Brain microvascular endothelial cell (primary cell): ENCODE results near the gene TFDP2.
A peak's percentile ranks its signal among the peaks of the same experiment; 100 is the strongest.

Experiments used
- DNase-seq: peaks from one replicate; pipeline ENCODE4 v3.0.0-alpha.2; 2020
- H3K27ac ChIP-seq: fragments of 250-450 bp; sonication (Bioruptor Pico); 2 replicates; pipeline ENCODE4 v1.5.1; 2020; ENCODE audit warnings: mild to moderate bottlenecking, moderate library complexity
- H3K27me3 ChIP-seq: fragments of 250-450 bp; sonication (Bioruptor Pico); replicated peaks from 2 replicates; pipeline ENCODE4 v1.5.1; 2020; ENCODE audit warnings: mild to moderate bottlenecking
- H3K36me3 ChIP-seq: fragments of 250-450 bp; sonication (Bioruptor Pico); replicated peaks from 2 replicates; pipeline ENCODE4 v1.5.1; 2020; ENCODE audit warnings: mild to moderate bottlenecking
- H3K4me3 ChIP-seq: 2 replicates; pipeline ENCODE4 v1.5.1; 2011; ENCODE audit warnings: low read depth, mild to moderate bottlenecking, control low read depth, low read length, moderate library complexity
- CTCF ChIP-seq: IDR thresholded peaks from 2 replicates; pipeline ENCODE4 v1.5.1; 2011; ENCODE audit warnings: low read depth, mild to moderate bottlenecking, moderate library complexity, low read length, control low read depth, inconsistent platforms; ENCODE audit errors: missing control alignments
- in situ Hi-C: cut with HindIII; loops from 2 replicates; pipeline ENCODE4 v1.10.0; 2017; ENCODE audit warnings: low sequenced_read_pairs, low pct_ligation_motif_present

TFDP2 gene

GRCh38 chr3:142022381-142022780 lies 127.0 kb downstream of the TFDP2 start:
- H3K27ac ChIP-seq, result no peak overlapping the region
- in situ Hi-C loops, result no loop called here
- DNase-seq, result peak; percentile 4
- no peaks in the 10 kb centered on the region for H3K27me3 ChIP-seq
- H3K36me3 ChIP-seq, result no peaks in the 10 kb centered on the region
- no peak for TF ChIP-seq CTCF
- H3K4me3 ChIP-seq, result no peak overlapping the region

- no peak for DNase-seq
These were observed 128.2 kb downstream of the TFDP2 start for GRCh38 chr3:142021127-142021526.

GRCh38 chr3:142019794-142020320 lies 129.5 kb downstream of the TFDP2 start:
- no peak for TF ChIP-seq CTCF
- Histone ChIP-seq H3K4me3 (no peak overlapping the region), H3K27ac (no peak overlapping the region), H3K27me3 (no peaks in the 10 kb centered on the region), H3K36me3 (no peaks in the 10 kb centered on the region)
- peak; percentile 4 for DNase-seq
- in situ Hi-C loops, result no loop called here

More at GRCh38 chr3:142021127-142021526, 128.2 kb downstream of the TFDP2 start:
- no peak overlapping the region for H3K4me3 ChIP-seq
- in situ Hi-C loops, result no loop called here
- no peaks in the 10 kb centered on the region for H3K27me3 ChIP-seq
- H3K36me3 ChIP-seq, result no peaks in the 10 kb centered on the region
- no peak overlapping the region for H3K27ac ChIP-seq
- no peak for TF ChIP-seq CTCF

GRCh38 chr3:142013993-142014392 lies 135.4 kb downstream of the TFDP2 start:
- Histone ChIP-seq H3K4me3 (no peak overlapping the region), H3K27ac (no peak overlapping the region), H3K27me3 (no peaks in the 10 kb centered on the region), H3K36me3 (no peaks in the 10 kb centered on the region)
- in situ Hi-C loops, result no loop called here
- TF ChIP-seq CTCF, result no peak
- no peak for DNase-seq

- in situ Hi-C loops, result no loop called here
- no peaks in the 10 kb centered on the region for H3K27me3 ChIP-seq
- no peak for TF ChIP-seq CTCF
- H3K4me3 ChIP-seq, result no peak overlapping the region
- DNase-seq, result no peak
- H3K36me3 ChIP-seq, result no peaks in the 10 kb centered on the region
- H3K27ac ChIP-seq, result no peak overlapping the region
These were observed 135.9 kb downstream of the TFDP2 start for GRCh38 chr3:142013326-142013980.

GRCh38 chr3:142009029-142009428 lies 140.3 kb downstream of the TFDP2 start:
- no peaks in the 10 kb centered on the region for H3K36me3 ChIP-seq
- H3K27ac ChIP-seq, result no peak overlapping the region
- TF ChIP-seq CTCF, result no peak
- in situ Hi-C loops, result no loop called here
- no peak for DNase-seq
- H3K4me3 ChIP-seq, result no peak overlapping the region
- H3K27me3 ChIP-seq, result no peaks in the 10 kb centered on the region
